ENCODE results near the gene ITPRIP.

The ITPRIP gene

GRCh38 chr10:104340641-104341040 lies 2.4 kb upstream of the ITPRIP start:
- no peak for DNase-seq

- no peak for DNase-seq
Observed at GRCh38 chr10:104340111-104340526, 1.9 kb upstream of the ITPRIP start.

GRCh38 chr10:104339469-104340110 lies 1.3 kb upstream of the ITPRIP start:
- no peak for DNase-seq

GRCh38 chr10:104337521-104337984 lies 712 bp downstream of the ITPRIP start:
- DNase-seq: no peak

GRCh38 chr10:104336821-104337467 lies 1.3 kb downstream of the ITPRIP start:
- DNase-seq: no peak

GRCh38 chr10:104334965-104335650 lies 3.2 kb downstream of the ITPRIP start:
- peak; percentile 81 for DNase-seq

GRCh38 chr10:104334561-104334960 lies 3.7 kb downstream of the ITPRIP start:
- no peak for DNase-seq

GRCh38 chr10:104333728-104334373 lies 4.4 kb downstream of the ITPRIP start:
- DNase-seq: peak; percentile 48

- no peak for DNase-seq
Observed at GRCh38 chr10:104333032-104333727, 5.1 kb downstream of the ITPRIP start.

- DNase-seq: no peak
Observed at GRCh38 chr10:104332243-104333031, 5.8 kb downstream of the ITPRIP start.

- no peak for DNase-seq
Observed at GRCh38 chr10:104331208-104331838, 6.9 kb downstream of the ITPRIP start.

- no peak for DNase-seq
Observed at GRCh38 chr10:104330168-104331110, 7.8 kb downstream of the ITPRIP start.

GRCh38 chr10:104329735-104330134 lies 8.5 kb downstream of the ITPRIP start:
- DNase-seq: no peak

- DNase-seq: no peak
Observed at GRCh38 chr10:104328896-104329710, 9.2 kb downstream of the ITPRIP start.

- no peak for DNase-seq
Observed at GRCh38 chr10:104328646-104328895, 9.7 kb downstream of the ITPRIP start.

- DNase-seq: no peak
Observed at GRCh38 chr10:104327745-104328645, 10.3 kb downstream of the ITPRIP start.

GRCh38 chr10:104326991-104327610 lies 11.2 kb downstream of the ITPRIP start:
- no peak for DNase-seq
